OCI-LY1 (cell line): ENCODE data around the gene SBK2.

Source experiments
- CTCF ChIP-seq: fragments of 200-600 bp; sonication (generic), shearing (Covaris generic); IDR thresholded peaks from 2 replicates; pipeline ENCODE4 v1.5.1; 2017; ENCODE audit warnings: mild to moderate bottlenecking, antibody characterized with exemption, low read length, moderate library complexity, mixed read lengths
- EZH2 ChIP-seq: fragments of 200-600 bp; sonication (generic), shearing (Covaris generic); IDR thresholded peaks from 2 replicates; pipeline ENCODE4 v1.8.0; 2017; ENCODE audit warnings: borderline replicate concordance, mixed run types, mild to moderate bottlenecking, antibody characterized with exemption, low read length, moderate library complexity, mixed read lengths

GRCh38 chr19:55479045-55479444 lies 57.9 kb downstream of the SBK2 start:
- TF ChIP-seq CTCF (no peak), EZH2 (no peak)
